Lower leg skin (tissue), 4 donors: Measurements from ENCODE around the gene NEGR1. TPM values are rescaled to one million over a fixed set of nuclear protein-coding genes. Genes with fewer than 3 reads are reported as not detected.

ENCODE experiments used
- DNase-seq, 2 donors: peaks; one replicate each; pipeline ENCODE4 v3.0.0-alpha.2; 2019; ENCODE audit warnings: low spot score in 2 of 2
- H3K4me3 ChIP-seq: fragments of 200-600 bp; sonication (generic); 2 replicates; pipeline ENCODE4 v1.5.1; 2017; ENCODE audit warnings: mild to moderate bottlenecking, low read depth; ENCODE audit not compliant: poor library complexity, severe bottlenecking
- POLR2A ChIP-seq, 2 donors: fragments of 450-650 bp; IDR thresholded peaks; one replicate each; pipeline ENCODE4 v1.6.1; 2016 to 2017; ENCODE audit warnings: antibody characterized with exemption in 2 of 2, mild to moderate bottlenecking in 1 of 2, moderate library complexity in 1 of 2
- WGBS, 2 donors: methylation state at CpG; one replicate each; pipeline ENCODE4 v1.1.5; 2018; 5-methylcytosine and 5-hydroxymethylcytosine counted together
- intact Hi-C: fragments of 100-400 bp; cut with DNase I; formaldehyde crosslinking; loops from one replicate; pipeline ENCODE4 v1.15.0; 2023; ENCODE audit warnings: low total_unique reads
- total RNA-seq, 4 donors: library from RNA; depleted of rRNA; stranded (reverse); fragments of >200 nt; gene quantifications; one replicate each; pipeline ENCODE4 v1.1.0, GENCODE V29; 2016
- TF ChIP-seq, protein P1 (sequence below), 3 donors: fragments of 450-650 bp; IDR thresholded peaks; one replicate each; pipeline ENCODE4 v1.5.1; 2016; ENCODE audit warnings: antibody characterized with exemption in 3 of 3, mild to moderate bottlenecking in 3 of 3, moderate library complexity in 2 of 3

Gene NEGR1
- total RNA-seq, 4 donors from 2014 or later, result 4.1 to 13.6 (median 6.0) TPM

- no peak overlapping the region for H3K4me3 ChIP-seq
- intact Hi-C loops, result no loop called here
- no peak for DNase-seq
- no peak for TF ChIP-seq POLR2A (IDR thresholded peaks at IDR 0.05)
- TF ChIP-seq, protein P1, sequence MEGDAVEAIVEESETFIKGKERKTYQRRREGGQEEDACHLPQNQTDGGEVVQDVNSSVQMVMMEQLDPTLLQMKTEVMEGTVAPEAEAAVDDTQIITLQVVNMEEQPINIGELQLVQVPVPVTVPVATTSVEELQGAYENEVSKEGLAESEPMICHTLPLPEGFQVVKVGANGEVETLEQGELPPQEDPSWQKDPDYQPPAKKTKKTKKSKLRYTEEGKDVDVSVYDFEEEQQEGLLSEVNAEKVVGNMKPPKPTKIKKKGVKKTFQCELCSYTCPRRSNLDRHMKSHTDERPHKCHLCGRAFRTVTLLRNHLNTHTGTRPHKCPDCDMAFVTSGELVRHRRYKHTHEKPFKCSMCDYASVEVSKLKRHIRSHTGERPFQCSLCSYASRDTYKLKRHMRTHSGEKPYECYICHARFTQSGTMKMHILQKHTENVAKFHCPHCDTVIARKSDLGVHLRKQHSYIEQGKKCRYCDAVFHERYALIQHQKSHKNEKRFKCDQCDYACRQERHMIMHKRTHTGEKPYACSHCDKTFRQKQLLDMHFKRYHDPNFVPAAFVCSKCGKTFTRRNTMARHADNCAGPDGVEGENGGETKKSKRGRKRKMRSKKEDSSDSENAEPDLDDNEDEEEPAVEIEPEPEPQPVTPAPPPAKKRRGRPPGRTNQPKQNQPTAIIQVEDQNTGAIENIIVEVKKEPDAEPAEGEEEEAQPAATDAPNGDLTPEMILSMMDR (IDR thresholded peaks at IDR 0.05), result no peak
- WGBS, 2 donors, result 89 to 91% methylated on average over 3 of the region's 3 CpGs
Measured at GRCh38 chr1:71994646-71995045, 287.7 kb downstream of the NEGR1 start.

DNA sequence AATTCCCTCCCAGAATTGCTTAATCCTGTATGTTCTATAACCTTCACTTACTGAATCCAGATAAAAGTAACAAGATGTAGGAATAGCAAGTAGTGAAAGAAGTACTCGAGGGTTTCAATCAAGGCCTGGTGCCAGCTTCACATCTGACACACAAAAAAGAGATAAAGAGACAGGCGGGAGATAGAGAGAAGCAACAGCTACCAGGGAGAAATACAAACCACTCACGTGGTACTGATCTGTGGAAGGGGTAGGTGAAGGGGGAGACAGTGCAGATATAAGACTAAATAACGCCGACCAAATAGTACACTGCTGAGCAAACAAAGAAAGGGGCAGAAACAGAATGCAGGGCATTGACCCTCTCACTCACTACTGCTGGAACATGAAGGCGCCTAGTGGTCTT, 295.2 kb downstream of the NEGR1 start:
- H3K4me3 ChIP-seq, result no peak overlapping the region
- no peak for DNase-seq
- WGBS, 2 donors, result 83 to 84% methylated on average over 6 of the region's 6 CpGs
- intact Hi-C loops, result no loop called here
- no peak for TF ChIP-seq POLR2A (IDR thresholded peaks at IDR 0.05)
- TF ChIP-seq, protein P1 (IDR thresholded peaks at IDR 0.05), result no peak

DNA sequence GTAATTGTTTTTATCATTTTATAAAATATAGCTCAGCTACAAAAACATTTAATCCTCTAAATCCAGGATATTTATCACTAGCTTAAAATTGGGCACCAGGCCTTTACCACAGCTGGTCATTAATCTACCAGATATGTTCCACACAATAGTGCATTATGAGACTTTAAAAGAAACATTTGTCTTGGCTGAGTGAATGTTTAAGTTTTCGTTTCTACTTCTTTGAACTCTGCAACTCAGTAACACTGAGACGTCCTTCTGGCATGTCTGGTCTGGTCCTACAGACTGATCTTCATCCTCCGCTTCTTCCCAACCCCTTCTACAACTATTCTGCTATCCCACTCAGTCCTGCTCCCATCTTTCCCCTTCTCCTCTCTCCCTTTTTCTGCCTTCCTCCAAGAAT, 296.2 kb downstream of the NEGR1 start:
- WGBS, 2 donors, result 46 to 47% methylated on average over 3 of the region's 3 CpGs
- intact Hi-C loops, result no loop called here
- no peak overlapping the region for H3K4me3 ChIP-seq
- no peak for DNase-seq
- no peak for TF ChIP-seq POLR2A (IDR thresholded peaks at IDR 0.05)
- TF ChIP-seq, protein P1 (IDR thresholded peaks at IDR 0.05), result no peak

DNA sequence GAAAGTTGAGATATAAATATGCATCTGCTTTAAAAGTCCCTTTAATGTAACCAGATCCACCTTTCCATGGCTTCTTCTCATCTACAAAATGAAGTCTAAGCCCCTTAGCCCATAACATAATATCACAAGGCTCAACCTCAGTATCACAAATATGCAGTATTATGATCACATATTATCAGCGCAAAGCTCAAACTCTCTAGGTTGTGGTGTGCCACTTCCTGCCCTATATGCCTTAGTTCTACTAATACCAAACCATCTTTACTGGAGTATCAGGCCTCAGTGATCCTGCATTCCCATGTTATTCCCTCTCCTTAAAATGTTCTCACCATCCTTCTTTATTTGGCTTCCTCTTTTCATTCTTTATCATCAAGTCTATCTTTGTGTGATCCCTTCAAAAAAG, 301.8 kb downstream of the NEGR1 start:
- WGBS, 2 donors, result 91 to 93% methylated on average over 1 of the region's 1 CpG
- intact Hi-C loops, result no loop called here
- no peak for DNase-seq
- H3K4me3 ChIP-seq, result no peak overlapping the region
- TF ChIP-seq, protein P1 (IDR thresholded peaks at IDR 0.05), result no peak
- TF ChIP-seq POLR2A (IDR thresholded peaks at IDR 0.05), result no peak

GRCh38 chr1:71979882-71980281, 302.5 kb downstream of the NEGR1 start:
- 86 to 90% methylated on average over 1 of the region's 1 CpG for WGBS, 2 donors
- intact Hi-C loops, result no loop called here
- DNase-seq, result no peak
- no peak for TF ChIP-seq POLR2A (IDR thresholded peaks at IDR 0.05)
- TF ChIP-seq, protein P1 (IDR thresholded peaks at IDR 0.05), result no peak
- no peak overlapping the region for H3K4me3 ChIP-seq

- TF ChIP-seq, protein P1 (IDR thresholded peaks at IDR 0.05), result no peak
- TF ChIP-seq POLR2A (IDR thresholded peaks at IDR 0.05), result no peak
- no peak overlapping the region for H3K4me3 ChIP-seq
- WGBS, 2 donors, result 79 to 86% methylated on average over 2 of the region's 2 CpGs
- DNase-seq, result no peak
- intact Hi-C loops, result no loop called here
Measured at GRCh38 chr1:71967670-71968069, 314.7 kb downstream of the NEGR1 start.
